Thymus (tissue), 11 donors: ENCODE measurements around the gene UMOD. TPM values are rescaled to one million over a fixed set of nuclear protein-coding genes. Genes with fewer than 3 reads are reported as not detected.

Experiments
- DNase-seq, 9 donors: peaks; one replicate each; pipeline ENCODE4 v3.0.0-alpha.2; 2013; ENCODE audit warnings: low spot score in 9 of 9, low read depth in 6 of 9, missing footprints in 1 of 9
- H3K27ac ChIP-seq, 2 donors: one replicate each; pipeline ENCODE4 v1.5.1; 2013; ENCODE audit warnings: control low read depth in 1 of 2, low read depth in 1 of 2, low read length in 1 of 2, mild to moderate bottlenecking in 1 of 2, moderate library complexity in 1 of 2
- H3K27me3 ChIP-seq, 2 donors: one replicate each; pipeline ENCODE4 v1.5.1; 2013; ENCODE audit warnings: low read length in 1 of 2; ENCODE audit not compliant: control insufficient read depth in 2 of 2, insufficient read depth in 1 of 2
- H3K36me3 ChIP-seq, 2 donors: one replicate each; pipeline ENCODE4 v1.5.1; 2013; ENCODE audit warnings: low read length in 1 of 2, mild to moderate bottlenecking in 1 of 2, moderate library complexity in 1 of 2; ENCODE audit not compliant: control insufficient read depth in 2 of 2, insufficient read depth in 2 of 2
- H3K4me1 ChIP-seq, 2 donors: one replicate each; pipeline ENCODE4 v1.5.1; 2013; ENCODE audit warnings: low read length in 2 of 2; ENCODE audit not compliant: control insufficient read depth in 2 of 2, insufficient read depth in 2 of 2
- H3K4me3 ChIP-seq, 2 donors: one replicate each; pipeline ENCODE4 v1.5.1; 2013; ENCODE audit warnings: low read length in 2 of 2, control low read depth in 1 of 2, mild to moderate bottlenecking in 1 of 2
- H3K9me3 ChIP-seq, 2 donors: one replicate each; pipeline ENCODE4 v1.5.1; 2013; ENCODE audit warnings: low read length in 1 of 2, mild to moderate bottlenecking in 1 of 2; ENCODE audit not compliant: control insufficient read depth in 2 of 2, insufficient read depth in 1 of 2
- WGBS: extraction: QIAGEN DNeasy Blood & Tissue Kit; methylation state at CpG from one replicate; pipeline ENCODE4 v1.1.7; 2013; 5-methylcytosine and 5-hydroxymethylcytosine counted together
- polyA plus RNA-seq: library from polyadenylated mRNA; stranded (reverse); fragments of 200-250 nt; gene quantifications from one replicate; pipeline ENCODE4 v1.2.3, GENCODE V29; 2013
- total RNA-seq: library from RNA; stranded (reverse); fragments of 120-200 nt; gene quantifications from one replicate; pipeline ENCODE4 v1.2.4, GENCODE V29; 2013
- donor health status: healthy.

Gene UMOD
- total and polyA plus RNA-seq, 2 donors = 0.28 to 0.84 TPM

DNA sequence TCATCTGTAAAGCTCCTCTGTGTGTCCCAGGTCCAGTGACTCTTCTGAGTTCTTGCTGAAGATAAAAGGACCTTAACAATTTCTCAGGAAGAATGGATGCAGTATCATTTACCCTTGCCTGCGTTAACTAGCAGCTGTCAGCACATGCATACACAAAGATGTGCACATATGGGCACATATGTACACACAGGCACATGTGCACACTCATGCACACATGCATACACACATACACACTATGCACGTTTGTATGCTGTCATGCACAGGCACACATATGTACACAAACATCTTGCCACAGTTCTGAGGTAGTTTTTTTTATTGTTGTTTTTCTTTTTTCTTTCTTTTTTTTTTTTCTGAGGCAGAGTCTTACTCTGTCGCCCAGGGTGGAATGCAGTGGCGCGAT is 50.1 kb downstream of the UMOD start:
- H3K27me3 ChIP-seq = no peaks in the 10 kb centered on the region
- H3K4me1 ChIP-seq = no peaks in the 10 kb centered on the region
- no peaks in the 10 kb centered on the region for H3K9me3 ChIP-seq
- WGBS = 85% methylated on average over 5 of the region's 5 CpGs
- no peak overlapping the region for H3K27ac ChIP-seq
- H3K36me3 ChIP-seq = no peaks in the 10 kb centered on the region
- no peak overlapping the region for H3K4me3 ChIP-seq
- no peak for DNase-seq

DNA sequence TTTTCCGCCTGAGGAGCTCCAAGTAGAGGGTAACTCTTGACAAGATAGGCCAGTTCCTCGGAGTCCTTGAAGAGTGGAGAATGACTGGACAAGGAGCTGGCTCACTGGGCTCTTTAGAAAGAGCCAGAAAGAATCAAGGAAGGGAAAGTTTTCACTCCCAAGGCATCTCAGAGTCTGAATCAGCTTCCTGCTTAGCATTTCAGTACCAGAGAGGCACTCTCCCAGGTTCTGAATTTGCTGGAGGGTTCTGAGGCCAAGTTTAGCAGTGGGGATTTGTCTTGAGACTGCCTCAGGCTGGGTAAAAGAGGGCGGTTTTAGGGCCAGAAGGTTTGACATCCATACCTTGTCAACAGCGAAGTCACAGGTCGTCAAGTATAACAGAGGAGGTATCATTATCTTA is 50.7 kb downstream of the UMOD start:
- no peaks in the 10 kb centered on the region for H3K27me3 ChIP-seq
- H3K9me3 ChIP-seq = no peaks in the 10 kb centered on the region
- DNase-seq = no peak
- H3K27ac ChIP-seq = no peak overlapping the region
- no peaks in the 10 kb centered on the region for H3K36me3 ChIP-seq
- no peaks in the 10 kb centered on the region for H3K4me1 ChIP-seq
- no peak overlapping the region for H3K4me3 ChIP-seq
- WGBS = 80% methylated on average over 5 of the region's 5 CpGs

DNA sequence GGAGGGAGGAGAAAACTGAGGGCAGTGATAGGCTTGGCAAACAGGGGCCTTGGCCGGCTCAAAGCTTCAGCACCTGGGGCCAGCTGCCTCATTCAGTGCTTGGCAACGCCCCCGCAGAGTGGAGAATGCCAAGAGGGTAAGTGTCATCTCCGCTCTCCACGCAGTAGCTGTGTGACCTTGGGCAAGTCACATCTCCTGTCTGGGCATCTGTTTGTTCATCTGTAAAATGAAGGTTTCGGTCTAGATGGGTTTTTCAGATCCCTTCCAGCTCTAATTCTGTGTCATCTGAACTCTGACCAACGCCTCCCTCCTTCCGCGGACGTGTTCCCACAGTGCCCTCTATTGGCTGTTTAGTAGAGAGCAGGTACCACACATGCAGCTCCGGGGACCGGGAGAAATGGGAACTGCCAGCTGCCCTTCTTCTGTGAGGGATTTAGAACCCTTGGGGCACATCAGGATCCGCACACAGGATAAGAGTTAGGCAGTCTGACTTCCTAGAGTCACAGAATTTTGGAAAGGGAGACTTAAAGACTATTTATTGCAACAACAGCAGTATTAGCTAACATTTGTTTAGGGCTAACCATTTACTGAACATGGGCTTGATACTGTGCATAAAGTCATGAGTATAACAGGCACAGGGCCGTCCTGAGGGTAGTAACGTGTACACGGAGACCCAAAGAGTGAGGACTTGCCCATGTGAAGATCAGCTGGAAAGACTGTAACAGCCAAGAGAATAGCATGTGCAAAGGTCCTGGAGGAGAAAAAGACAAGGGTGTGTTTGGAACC is 52.0 kb downstream of the UMOD start:
- no peak overlapping the region for H3K27ac ChIP-seq
- 33% methylated on average over 16 of the region's 16 CpGs for WGBS
- H3K27me3 ChIP-seq = no peaks in the 10 kb centered on the region
- no peaks in the 10 kb centered on the region for H3K4me1 ChIP-seq
- peak in 6 of 9 donors; percentile 4 to 30 (median 12) for DNase-seq
- no peaks in the 10 kb centered on the region for H3K36me3 ChIP-seq
- no peaks in the 10 kb centered on the region for H3K9me3 ChIP-seq
- no peak overlapping the region for H3K4me3 ChIP-seq

DNA sequence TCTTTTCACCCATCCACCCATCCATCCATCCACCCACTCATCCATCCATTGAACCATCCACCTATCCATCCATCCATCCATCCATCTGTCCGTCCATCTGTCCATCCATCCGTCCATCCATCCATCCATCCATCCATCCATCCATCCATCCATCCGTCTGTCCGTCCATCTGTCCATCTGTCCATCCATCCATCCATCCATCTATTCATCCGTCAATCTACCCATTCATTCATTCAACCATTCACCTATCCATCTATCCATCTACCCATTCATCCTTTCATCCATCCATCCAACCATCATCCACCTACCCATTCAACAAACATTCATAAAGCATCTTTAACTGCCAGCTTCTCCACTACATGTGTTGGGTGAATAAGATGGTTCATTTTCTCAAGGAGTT is 54.1 kb downstream of the UMOD start:
- H3K27ac ChIP-seq = no peak overlapping the region
- no peaks in the 10 kb centered on the region for H3K9me3 ChIP-seq
- no peak overlapping the region for H3K4me3 ChIP-seq
- H3K4me1 ChIP-seq = no peaks in the 10 kb centered on the region
- H3K36me3 ChIP-seq = no peaks in the 10 kb centered on the region
- H3K27me3 ChIP-seq = no peaks in the 10 kb centered on the region
- no peak for DNase-seq
- WGBS = 72% methylated on average over 5 of the region's 5 CpGs

DNA sequence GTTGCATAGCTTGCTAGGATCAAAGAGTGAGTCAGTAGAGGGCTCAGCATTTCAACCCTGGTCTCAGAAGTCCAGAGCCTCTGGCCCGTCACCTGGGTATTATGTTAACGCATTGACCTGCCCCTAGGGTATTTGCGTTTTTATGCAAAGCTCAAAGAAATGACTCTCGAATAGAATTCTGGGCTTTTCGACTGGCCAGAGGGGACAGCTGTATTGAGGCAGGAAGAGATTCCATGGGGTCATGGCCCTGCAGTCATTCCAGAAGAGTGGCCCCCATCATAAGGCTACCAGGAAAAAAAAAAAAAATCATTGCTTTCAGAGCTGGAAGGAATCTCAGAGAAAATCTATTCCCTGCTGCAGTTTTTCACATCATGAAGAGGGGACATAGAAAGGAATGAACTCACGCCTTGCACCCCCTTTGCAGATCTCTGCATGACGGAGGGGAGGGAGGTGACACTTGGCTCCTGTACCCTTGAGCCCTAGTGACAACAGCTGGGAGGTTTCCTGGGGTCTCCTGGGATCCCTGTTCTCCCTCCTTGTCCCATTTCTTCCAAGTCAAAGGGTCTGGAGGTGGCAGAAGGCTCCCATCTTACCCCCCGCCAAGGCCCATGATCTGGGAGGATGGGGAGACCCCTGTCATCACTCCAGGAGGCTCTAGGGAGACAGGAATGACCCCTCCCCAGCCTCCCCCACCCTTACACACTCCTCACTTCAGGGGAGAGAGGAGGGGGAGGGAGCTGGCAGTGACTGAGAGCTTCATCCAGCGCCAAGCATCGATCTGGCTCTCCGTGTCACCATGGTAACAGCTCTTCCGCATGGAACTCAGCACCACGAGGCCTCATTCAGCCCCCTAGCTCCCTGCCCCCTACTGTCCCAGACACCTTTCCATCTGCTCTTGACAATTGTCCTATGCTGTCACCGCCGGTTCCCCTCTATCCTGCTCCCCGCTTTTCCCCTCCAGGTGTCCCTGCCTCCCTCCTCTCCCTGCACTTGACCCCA is 61.0 kb downstream of the UMOD start:
- DNase-seq = no peak

DNA sequence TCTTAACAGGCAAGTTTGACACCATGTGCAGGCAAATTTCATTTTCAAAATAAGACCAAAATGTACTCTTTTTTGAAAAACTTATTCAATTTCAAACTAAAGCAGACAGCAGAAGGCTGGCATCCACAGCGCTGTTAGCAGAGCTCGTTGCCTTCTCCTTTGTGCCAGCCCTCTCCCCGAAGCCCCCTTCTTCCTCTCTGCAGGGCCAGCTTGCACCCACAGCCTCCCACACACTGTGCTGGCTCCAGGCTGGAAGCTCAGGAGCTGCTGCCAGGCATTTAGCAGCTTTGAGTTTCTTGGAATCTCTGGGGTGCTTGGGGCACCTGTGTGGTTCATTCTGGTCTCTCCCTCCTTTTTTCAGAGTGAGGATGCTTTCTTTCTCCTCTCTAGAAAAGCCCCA is 62.9 kb downstream of the UMOD start:
- H3K9me3 ChIP-seq = no peaks in the 10 kb centered on the region
- 89% methylated on average over 3 of the region's 3 CpGs for WGBS
- H3K27me3 ChIP-seq = no peaks in the 10 kb centered on the region
- H3K4me3 ChIP-seq = no peak overlapping the region
- H3K27ac ChIP-seq = no peak overlapping the region
- DNase-seq = no peak
- H3K36me3 ChIP-seq = no peaks in the 10 kb centered on the region
- H3K4me1 ChIP-seq = no peaks in the 10 kb centered on the region

More for the DNA sequence above, 61.0 kb downstream of the UMOD start:
- Histone ChIP-seq H3K36me3 (no peaks in the 10 kb centered on the region), H3K27ac (no peak overlapping the region), H3K9me3 (no peaks in the 10 kb centered on the region), H3K27me3 (no peaks in the 10 kb centered on the region), H3K4me1 (no peaks in the 10 kb centered on the region), H3K4me3 (no peak overlapping the region)
- 41% methylated on average over 16 of the region's 16 CpGs for WGBS

DNA sequence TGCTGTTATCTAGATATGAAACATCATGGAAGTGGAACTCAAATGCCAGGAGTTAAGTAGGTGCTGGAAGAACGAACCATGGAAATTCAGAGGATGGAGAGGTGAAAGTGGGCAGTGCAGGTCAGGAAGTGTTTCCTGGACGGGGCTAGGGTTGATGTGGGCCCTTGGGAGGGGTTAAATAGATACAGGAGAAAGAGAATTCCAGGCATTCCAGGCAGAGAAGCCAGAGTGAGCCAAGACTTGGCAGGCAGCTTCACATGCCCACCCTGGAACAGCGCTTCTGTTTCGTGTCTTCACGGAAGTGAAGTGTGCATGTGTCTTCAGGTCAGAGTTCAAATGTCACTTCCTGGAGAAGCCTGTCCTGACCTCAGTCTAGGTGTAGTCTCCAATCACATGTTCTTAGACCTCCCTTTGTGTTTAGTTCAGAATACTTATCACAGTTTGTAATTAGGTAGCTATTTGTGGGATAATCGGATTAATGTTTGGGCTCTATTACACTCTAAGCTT is 66.5 kb downstream of the UMOD start:
- DNase-seq = no peak
- no peak overlapping the region for H3K4me3 ChIP-seq
- H3K4me1 ChIP-seq = no peaks in the 10 kb centered on the region
- H3K27me3 ChIP-seq = no peaks in the 10 kb centered on the region
- no peak overlapping the region for H3K27ac ChIP-seq
- H3K9me3 ChIP-seq = no peaks in the 10 kb centered on the region
- WGBS = 63% methylated on average over 6 of the region's 6 CpGs
- no peaks in the 10 kb centered on the region for H3K36me3 ChIP-seq
